NOMO-1 treated with DMSO at 0.1 percent for 48 hours (cell line): ENCODE results near the gene ARHGEF10L.

Experiments used
- DNase-seq: peaks from one replicate; lab custom pipeline; 2025; ENCODE audit not compliant: unreplicated experiment; lab: John Stamatoyannopoulos, UW

Gene ARHGEF10L

DNA sequence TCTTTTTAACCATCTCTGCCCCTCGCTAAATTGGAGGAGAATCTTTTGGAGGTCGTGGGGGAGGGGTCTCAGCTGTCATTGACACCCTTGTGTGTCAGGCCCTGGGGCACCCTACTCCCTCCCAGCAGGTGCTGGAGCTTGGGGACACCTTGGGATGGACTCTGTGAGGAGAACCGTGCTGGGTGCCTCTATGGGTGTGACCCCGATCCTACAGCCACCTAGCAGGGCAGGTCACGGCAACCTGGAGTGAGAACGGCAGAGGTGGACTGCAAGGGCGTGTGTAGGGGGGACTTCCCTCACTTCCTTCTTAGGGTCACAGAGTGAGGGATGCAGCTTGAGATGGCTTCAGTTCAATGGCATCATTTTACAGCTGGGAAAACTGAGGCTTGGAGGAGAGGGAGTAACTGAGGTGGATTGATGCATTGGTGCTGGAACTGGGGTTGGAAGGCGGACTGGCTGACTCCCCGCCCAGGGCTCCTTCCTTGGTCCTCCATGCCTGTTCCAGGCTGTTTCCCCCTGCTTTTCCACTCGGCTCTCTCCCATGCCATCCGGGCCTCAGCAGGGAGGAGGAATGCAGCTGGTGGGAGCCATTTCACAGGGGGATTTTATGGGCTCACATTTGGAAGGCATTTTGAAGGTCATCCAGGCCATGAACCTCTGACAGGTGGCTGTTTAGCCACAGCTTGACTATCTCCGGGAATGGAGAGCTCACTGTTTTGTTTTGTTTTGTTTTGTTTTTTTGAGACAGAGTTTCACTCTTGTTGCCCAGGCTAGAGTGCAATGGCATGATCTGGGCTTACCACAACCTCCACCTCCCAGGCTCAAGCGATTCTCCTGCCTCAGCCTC is 18.8 kb upstream of the ARHGEF10L start:
- DNase-seq: no peak

GRCh38 chr1:17521946-17522612 is 17.4 kb upstream of the ARHGEF10L start:
- DNase-seq: no peak

DNA sequence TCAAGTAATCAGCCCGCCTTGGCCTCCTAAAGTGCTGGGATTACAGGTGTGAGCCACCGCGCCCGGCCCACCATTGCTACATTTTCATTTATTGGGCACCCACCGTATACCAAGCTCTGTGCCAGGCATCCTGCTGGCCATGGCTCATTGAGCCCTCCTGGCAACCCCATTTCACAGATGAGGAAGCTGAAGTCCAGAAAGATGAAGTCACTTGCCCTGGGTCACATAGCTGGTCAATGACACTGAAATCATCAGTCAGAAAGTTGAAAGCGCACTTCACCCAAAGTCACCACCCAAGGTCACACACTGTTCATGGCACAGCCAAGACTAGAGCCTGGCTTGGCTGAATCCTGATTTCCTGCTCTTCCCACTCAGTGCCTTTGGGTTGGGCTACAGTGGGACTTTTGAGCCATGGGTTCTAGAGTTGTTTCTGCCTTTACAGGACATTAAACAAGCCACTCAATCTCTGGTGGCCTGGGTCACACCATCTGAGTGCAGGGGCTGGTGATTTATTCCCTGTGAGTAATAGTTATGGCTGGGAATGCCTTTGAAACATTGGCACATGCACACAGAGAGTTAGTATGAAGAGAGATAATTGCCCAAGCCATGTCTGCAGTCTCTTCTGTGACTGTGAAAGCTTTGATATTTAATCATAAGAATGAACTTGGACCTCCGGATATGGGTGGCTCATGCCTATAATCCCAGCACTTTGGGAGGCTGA is 16.0 kb upstream of the ARHGEF10L start:
- DNase-seq: no peak

- DNase-seq: no peak
These were observed 14.9 kb upstream of the ARHGEF10L start for GRCh38 chr1:17524645-17525044.

DNA sequence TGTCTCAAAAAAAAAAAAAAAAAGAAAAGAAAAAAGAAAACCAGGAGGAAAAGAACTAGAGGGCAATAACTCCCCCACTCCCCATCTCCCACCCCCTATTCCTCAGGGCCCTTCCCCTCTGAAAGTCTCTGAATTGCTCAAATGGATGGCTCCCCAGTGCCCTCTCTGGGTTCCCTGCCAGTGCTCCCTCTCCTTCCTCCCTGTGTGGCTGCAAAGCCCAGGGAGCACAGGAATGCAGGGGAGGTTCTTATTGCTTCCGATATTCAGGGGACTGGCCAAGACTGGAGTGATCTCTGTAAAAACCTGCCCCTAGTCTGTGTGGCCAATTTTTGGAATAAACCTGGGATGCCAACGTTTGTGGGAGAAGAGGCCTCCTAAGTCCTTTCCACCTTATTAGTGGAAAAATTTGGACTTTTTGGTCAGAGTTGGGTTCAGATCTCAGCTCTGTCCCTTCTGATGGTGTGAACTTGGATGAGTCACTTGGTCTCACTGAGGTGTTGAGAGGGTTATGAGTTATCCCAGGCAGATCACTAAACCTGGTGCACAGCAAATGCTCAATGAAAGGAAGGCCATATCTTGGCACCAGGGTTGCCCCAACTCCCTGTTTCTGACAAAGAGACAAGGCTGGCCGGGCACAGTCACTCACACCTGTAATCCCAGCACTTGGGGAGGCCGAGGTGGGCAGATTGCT is 13.4 kb upstream of the ARHGEF10L start:
- DNase-seq: no peak

GRCh38 chr1:17527036-17527914 is 12.2 kb upstream of the ARHGEF10L start:
- no peak for DNase-seq

DNA sequence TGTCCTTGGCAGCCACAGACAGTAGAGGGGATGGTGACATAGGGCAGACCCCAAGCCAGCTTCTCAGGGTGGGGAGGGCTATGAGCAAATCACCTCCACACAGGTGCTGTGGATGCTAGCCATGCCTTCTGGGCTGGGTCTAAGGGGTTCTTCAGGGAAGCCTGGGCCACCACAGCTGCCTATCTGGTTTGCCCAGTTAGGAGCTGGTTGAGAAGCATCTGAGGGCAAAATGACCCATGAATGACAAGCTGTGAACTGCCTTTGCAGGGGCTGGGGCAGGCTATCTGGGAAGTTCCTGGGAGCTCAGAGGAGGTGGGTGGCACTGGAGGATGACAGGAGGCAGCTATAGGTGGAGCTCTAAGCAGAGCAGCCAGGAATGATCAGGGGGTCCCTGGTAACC is 10.1 kb upstream of the ARHGEF10L start:
- DNase-seq: no peak

DNA sequence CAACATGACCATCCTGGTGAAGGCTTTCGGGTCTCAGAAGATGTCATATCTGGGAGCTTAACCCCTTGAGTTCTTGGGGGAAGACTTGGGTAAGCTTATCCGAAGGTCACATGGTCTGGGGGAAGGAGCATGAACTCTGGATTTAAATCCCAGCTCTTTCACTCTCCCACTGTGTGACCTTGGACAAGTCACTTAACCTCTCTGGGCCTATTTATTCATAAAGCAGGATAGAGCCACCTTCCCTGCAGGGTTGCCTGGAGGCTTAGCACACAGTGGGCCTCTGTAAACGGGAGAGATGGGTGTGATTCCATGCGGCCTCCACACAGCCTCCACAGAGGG is 8.2 kb upstream of the ARHGEF10L start:
- no peak for DNase-seq

DNA sequence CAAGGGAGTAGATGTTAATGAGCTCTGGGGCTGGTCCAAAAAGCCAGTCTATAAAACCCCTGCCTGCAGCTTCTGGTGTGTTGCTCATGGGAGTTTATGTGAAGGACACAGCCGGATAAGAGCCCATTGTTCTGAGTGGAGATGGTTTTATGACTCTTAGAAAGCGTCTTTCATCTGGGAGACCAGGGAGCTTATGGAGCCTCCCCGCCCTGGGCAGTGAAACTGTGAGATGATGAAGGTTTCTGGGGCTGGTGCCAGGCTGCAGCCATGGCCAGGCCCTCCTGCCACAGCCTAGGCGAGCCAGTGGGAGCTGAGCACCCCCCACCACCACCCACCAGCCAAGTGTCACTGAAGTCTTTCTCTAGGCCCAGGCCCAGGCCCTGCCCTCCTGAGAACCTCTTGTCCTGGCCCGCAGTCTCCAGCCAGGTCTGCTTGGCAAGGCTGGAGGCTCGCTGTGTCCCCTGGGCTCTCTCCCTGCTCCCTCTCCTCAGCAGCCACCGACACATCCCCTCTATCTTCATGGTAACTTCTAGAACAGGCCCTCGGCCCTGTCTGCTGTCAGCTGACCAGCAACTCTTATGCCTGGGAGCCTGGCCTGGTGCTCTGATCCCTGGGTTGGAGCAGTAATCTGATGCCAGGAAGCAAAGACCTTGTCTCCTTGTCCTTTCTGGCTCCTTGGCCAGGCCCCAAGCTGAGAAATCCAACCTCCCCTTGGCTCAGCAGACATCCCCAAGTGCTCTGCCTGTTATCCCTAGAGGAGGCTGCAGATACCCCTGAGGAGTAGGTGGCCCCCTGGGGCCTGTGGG is 7.6 kb upstream of the ARHGEF10L start:
- DNase-seq: no peak

DNA sequence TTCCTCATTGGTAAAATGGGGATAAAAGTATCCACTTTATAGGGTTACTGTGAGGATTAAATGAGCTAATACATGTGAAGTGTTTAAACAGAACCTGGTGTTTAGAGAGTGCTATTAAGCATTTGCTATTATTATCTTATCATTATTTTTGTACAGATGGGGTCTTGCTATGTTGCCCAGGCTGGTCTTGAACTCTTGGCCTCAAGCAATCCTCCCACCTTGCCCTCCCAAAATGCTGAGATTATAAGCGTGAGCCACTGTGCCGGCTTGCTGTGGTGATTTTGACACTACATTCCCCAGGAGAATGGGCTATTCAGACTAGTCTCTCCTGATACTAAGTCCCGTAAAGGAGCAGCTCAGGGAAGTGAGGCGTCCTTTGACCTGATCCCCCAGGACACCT is 6.3 kb upstream of the ARHGEF10L start:
- DNase-seq: no peak

GRCh38 chr1:17535300-17535936 is 4.1 kb upstream of the ARHGEF10L start:
- DNase-seq: no peak

- no peak for DNase-seq
These were observed 1.5 kb upstream of the ARHGEF10L start for GRCh38 chr1:17538010-17538409.

DNA sequence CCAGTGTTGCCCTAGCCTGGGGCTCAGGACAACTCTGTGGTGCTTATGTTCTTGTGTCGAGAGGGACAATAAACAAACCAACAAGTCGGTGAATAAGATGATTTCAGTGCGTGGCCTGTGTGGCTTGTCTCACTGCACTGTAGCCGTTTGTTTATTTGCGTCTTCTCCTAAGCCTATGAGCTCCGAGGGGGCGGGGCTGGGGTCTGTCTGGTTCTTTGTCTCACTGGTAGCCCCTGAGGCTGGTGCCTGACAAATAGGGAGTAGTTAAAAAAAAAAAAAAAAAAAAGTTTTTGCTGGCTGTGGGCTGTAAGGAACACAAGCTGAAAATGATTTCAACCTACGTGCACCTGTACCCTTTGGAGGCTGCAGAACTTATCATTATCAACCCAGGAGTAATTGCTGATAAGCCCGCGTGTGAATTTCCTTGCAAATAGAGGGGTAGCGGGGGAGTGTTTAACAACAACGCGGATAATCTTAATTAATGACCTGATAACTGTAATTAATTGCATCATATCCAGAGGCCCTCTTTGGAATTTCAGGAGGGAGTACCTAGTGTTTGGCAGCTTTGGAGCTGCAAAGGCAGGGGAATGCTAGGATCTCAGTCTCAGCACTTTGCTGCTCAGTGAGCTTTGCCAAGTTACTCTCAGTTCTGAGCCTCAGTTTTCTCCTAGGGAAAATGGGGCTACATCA is 925 bp upstream of the ARHGEF10L start:
- DNase-seq: no peak

- DNase-seq: no peak
These were observed 401 bp upstream of the ARHGEF10L start for GRCh38 chr1:17539118-17539476.

- no peak for DNase-seq
These were observed 930 bp downstream of the ARHGEF10L start for GRCh38 chr1:17540255-17541001.

DNA sequence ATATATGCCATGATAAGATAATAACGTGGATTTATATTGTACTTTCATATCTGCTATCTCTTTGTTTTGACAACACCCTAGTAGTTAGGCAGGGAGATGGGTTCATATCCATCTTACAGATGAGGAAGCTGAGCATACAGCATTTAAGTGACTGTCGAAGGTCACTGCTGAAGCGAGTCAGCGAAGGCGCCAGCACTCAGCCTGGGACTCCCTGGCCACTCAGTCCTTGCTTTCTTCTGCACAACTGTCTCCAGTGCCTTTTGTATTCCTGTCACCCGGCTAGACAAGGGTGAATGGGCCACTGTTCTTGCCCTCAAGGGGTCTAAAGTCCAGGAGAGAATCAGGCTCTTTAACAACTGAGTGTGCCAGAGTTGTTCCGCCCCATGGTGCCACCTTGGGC is 3.1 kb downstream of the ARHGEF10L start:
- DNase-seq: no peak

- no peak for DNase-seq
These were observed 5.4 kb downstream of the ARHGEF10L start for GRCh38 chr1:17544776-17545350.

DNA sequence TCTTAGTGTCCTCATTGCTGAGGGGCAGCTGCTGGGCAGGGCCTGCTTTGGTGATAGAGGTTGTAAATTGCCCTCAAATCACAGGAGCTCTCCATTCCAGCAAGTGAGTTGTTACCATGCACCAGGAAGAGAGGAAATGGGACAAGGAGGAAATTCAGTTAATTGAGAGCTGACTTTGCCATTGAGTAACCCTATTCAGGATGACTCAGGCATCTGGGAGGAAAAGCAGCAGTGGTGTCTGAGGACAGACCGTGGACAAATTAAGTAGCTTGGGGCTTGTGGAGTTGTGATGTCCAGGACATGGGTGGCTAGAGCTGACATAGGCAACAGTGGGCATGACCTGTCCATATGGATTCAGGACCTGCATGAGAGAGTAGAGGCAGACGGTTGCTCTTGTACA is 5.9 kb downstream of the ARHGEF10L start:
- DNase-seq: peak; percentile 13
